Sigmoid colon (tissue), 7 donors: ENCODE data around the gene MRPL18. TPM values are rescaled to one million over a fixed set of nuclear protein-coding genes. Genes with fewer than 3 reads are reported as not detected.
"Not testable (repeated sequence)": the region's sequence is repeated elsewhere in the genome, so short reads cannot be mapped to it uniquely, and the experiment has no call there.

Experiments
- DNase-seq: peaks from one replicate; pipeline ENCODE4 v3.0.0-alpha.2; 2019
- H3K27ac ChIP-seq, 4 donors: fragments of 200-600 bp; sonication (generic); one replicate each; pipeline ENCODE4 v1.5.1; 2016 to 2019; ENCODE audit warnings: mild to moderate bottlenecking in 1 of 4
- H3K27me3 ChIP-seq, 3 donors: fragments of 200-600 bp; sonication (generic); one replicate each; pipeline ENCODE4 v1.5.1; 2019; ENCODE audit warnings: mild to moderate bottlenecking in 1 of 3
- H3K36me3 ChIP-seq, 4 donors: fragments of 200-600 bp; sonication (generic); one replicate each; pipeline ENCODE4 v1.5.1; 2016 to 2019
- H3K4me1 ChIP-seq, 4 donors: fragments of 200-600 bp; sonication (generic); one replicate each; pipeline ENCODE4 v1.5.1; 2017 to 2019
- H3K4me3 ChIP-seq, 4 donors: fragments of 200-600 bp; sonication (generic); one replicate each; pipeline ENCODE4 v1.5.1; 2017 to 2019; ENCODE audit warnings: mild to moderate bottlenecking in 2 of 4, moderate library complexity in 1 of 4
- H3K9me3 ChIP-seq, 4 donors: fragments of 200-600 bp in 3 of 4; sonication (generic) in 3 of 4; one replicate each; pipeline versions ENCODE4 v1.5.1 to v1.6.1; 2013 to 2019
- EP300 ChIP-seq, 4 donors: sonication (generic); formaldehyde crosslinking; IDR thresholded peaks; one replicate each; pipeline ENCODE4 v1.6.1; 2017; ENCODE audit warnings: antibody characterized with exemption in 4 of 4
- POLR2A ChIP-seq, 2 donors: fragments of 450-650 bp; IDR thresholded peaks; one replicate each; pipeline ENCODE4 v1.6.1; 2016; ENCODE audit warnings: antibody characterized with exemption in 2 of 2, mild to moderate bottlenecking in 2 of 2, moderate library complexity in 2 of 2
- POLR2AphosphoS5 ChIP-seq, 4 donors: sonication (generic); formaldehyde crosslinking; IDR thresholded peaks; one replicate each; pipeline ENCODE4 v1.6.1; 2017; ENCODE audit warnings: antibody characterized with exemption in 4 of 4
- WGBS, 2 donors: extraction: QIAGEN DNeasy Blood & Tissue Kit; methylation state at CpG; one replicate each; pipeline ENCODE4 v1.1.7; 2013; 5-methylcytosine and 5-hydroxymethylcytosine counted together
- intact Hi-C: fragments of 100-400 bp; cut with DNase I; formaldehyde crosslinking; loops from one replicate; pipeline ENCODE4 v1.15.1; 2023
- polyA plus RNA-seq, 3 donors: library from polyadenylated mRNA; stranded (reverse); fragments of 200-250 nt; gene quantifications; one replicate each; pipeline ENCODE4 v1.2.3, GENCODE V29; 2013
- total RNA-seq, 4 donors: library from RNA; depleted of rRNA; stranded (reverse); fragments of >200 nt; gene quantifications; one replicate each; pipeline ENCODE4 v1.1.0, GENCODE V29; 2016
- TF ChIP-seq, protein P1 (sequence below), 4 experiments: fragments of 450-650 bp in 3 of 4; fragments of 200-600 bp in 1 of 4; IDR thresholded peaks; one replicate each; pipeline ENCODE4 v1.5.1; 2016 to 2019; ENCODE audit warnings: antibody characterized with exemption in 4 of 4, mild to moderate bottlenecking in 3 of 4, moderate library complexity in 2 of 4
- donor health status: healthy with polysubstance abuse.
- donor health status: Bipolar disorder and iron deficiency.
- donor health status: healthy.

MRPL18 gene
- total RNA-seq (100 to 1,000 TPM in 1 of 4 donors, 10 to 100 TPM in 3; 61.6 to 115 (median 86.3) TPM), polyA plus RNA-seq (10 to 100 TPM; 84.7 to 96.1 (median 92.0) TPM)

DNA sequence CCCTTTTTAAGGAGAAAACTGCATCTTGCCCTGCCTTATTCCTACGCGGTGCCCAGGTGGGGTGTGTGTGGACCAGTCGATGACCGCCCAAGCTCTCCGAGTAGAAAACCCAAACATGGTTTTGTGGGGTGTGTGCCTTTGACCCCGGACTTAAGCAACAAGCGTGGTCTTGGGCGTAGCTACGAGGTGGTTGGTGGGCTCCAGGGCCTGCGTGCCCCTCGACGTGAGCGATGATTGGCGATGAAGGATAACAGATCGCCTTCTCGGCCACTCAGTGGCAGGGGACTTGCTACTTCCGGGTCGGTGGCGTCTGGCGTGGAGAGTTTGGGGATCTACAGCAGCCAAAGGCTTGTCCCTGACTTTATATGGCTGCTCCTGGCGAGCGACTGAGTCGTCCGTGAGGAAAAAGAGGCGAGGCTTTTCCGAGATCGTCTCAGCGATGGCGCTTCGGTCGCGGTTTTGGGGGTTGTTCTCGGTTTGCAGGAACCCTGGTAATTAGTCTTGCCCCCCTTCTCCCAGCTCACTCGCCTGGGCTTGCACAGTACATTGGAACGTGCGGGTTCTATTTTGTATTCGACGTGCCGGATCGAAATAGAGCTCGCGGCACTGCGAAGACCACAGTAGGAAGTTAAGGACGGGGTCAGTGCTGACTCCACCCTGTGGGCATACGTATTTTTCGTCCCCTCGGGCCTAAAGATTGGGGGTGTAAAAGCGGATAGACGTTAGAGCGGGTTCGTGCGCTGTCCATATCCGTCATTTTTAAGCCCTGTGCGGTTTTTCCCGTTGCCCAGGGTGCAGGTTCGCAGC lies at the start of gene MRPL18:
MRPL18 (plus strand) TSS at position 319 of the 807 bp plus-strand sequence; CDS start at position 440, 121 bp downstream.
- Histone ChIP-seq H3K4me3 (peak within 1 kb of the TSS; percentile 86 to 97 (median 96)), H3K9me3 (no peaks in the 10 kb centered on the region), H3K36me3 (peaks cover 14 to 42% (median 19%) of the 10 kb centered on the region in 4 donors), H3K27ac (peak within 1 kb of the TSS; percentile 96 to 99 (median 98)), H3K27me3 (no peaks in the 10 kb centered on the region), H3K4me1 (peaks cover 0 to 67% (median 50%) of the 10 kb centered on the region in 4 donors)
- DNase-seq: peak; percentile 99
- intact Hi-C loops: loop anchor here (2.0 kb wide), 2 partner anchors 178 to 240 kb away; partner anchors contain the start of gene IGF2R
- 0% methylated on average over 56 of the region's 56 CpGs for WGBS, 2 donors
- peak; percentile 82 to 91 (median 88) for TF ChIP-seq POLR2AphosphoS5 (IDR thresholded peaks at IDR 0.05)
- TF ChIP-seq, protein P1, sequence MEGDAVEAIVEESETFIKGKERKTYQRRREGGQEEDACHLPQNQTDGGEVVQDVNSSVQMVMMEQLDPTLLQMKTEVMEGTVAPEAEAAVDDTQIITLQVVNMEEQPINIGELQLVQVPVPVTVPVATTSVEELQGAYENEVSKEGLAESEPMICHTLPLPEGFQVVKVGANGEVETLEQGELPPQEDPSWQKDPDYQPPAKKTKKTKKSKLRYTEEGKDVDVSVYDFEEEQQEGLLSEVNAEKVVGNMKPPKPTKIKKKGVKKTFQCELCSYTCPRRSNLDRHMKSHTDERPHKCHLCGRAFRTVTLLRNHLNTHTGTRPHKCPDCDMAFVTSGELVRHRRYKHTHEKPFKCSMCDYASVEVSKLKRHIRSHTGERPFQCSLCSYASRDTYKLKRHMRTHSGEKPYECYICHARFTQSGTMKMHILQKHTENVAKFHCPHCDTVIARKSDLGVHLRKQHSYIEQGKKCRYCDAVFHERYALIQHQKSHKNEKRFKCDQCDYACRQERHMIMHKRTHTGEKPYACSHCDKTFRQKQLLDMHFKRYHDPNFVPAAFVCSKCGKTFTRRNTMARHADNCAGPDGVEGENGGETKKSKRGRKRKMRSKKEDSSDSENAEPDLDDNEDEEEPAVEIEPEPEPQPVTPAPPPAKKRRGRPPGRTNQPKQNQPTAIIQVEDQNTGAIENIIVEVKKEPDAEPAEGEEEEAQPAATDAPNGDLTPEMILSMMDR (IDR thresholded peaks at IDR 0.05): no peak
- TF ChIP-seq EP300 (IDR thresholded peaks at IDR 0.05): no peak
- peak; percentile 58 to 65 for TF ChIP-seq POLR2A (IDR thresholded peaks at IDR 0.05)

DNA sequence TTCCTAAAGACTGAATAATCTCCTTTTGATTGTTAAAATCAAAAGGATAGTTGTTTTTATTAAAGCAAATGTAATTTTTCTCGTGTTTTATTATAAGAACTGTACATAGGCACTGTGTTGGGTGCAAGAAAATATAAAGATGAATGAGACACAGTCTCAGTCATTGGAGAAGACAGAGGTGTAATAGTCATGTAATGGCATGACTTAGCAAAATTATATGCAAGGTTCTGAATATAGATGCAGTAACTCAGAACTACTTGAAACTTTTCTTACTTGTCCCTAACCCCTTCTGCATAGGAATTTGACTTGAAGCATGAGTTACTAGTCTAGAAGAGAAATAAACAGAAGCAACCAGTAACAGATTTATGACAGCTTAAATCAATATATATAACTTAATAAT lies 48.1 kb upstream of the MRPL18 start:
- no peak for DNase-seq
- Histone ChIP-seq H3K4me3 (no peak overlapping the region), H3K27me3 (no peaks in the 10 kb centered on the region), H3K9me3 (no peaks in the 10 kb centered on the region), H3K36me3 (peaks cover 27 to 88% (median 61%) of the 10 kb centered on the region in 4 donors), H3K27ac (no peak overlapping the region), H3K4me1 (peaks cover 0 to 33% (median 4%) of the 10 kb centered on the region in 4 donors)
- intact Hi-C loops: no loop called here
- TF ChIP-seq POLR2A (IDR thresholded peaks at IDR 0.05): no peak
- no peak for TF ChIP-seq EP300 (IDR thresholded peaks at IDR 0.05)
- TF ChIP-seq, protein P1 (IDR thresholded peaks at IDR 0.05): no peak
- TF ChIP-seq POLR2AphosphoS5 (IDR thresholded peaks at IDR 0.05): no peak
- 62 to 91% methylated on average over 1 of the region's 1 CpG for WGBS, 2 donors

DNA sequence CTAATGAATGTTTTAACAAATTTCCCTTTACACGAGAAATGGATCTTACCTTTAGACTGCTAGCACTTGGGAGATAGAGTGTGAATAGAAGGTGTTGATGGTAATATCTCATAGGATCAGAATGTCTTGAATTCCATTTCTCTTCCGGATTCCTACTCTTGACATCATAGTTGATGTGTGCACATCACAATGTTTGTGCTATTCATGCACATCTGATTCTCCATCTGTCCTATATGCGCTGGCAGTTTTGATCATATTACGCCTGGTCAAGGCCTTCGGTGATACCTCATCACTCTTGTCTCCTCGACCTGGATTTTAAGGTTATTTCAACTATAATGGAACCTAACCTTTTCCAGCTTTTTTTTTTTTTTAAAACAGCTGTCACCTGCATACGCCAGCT lies 45.2 kb upstream of the MRPL18 start:
- TF ChIP-seq EP300 (IDR thresholded peaks at IDR 0.05): no peak
- TF ChIP-seq, protein P1 (IDR thresholded peaks at IDR 0.05): no peak
- TF ChIP-seq POLR2A (IDR thresholded peaks at IDR 0.05): no peak
- TF ChIP-seq POLR2AphosphoS5 (IDR thresholded peaks at IDR 0.05): no peak
- Histone ChIP-seq H3K36me3 (peaks cover 24 to 98% (median 70%) of the 10 kb centered on the region in 4 donors), H3K4me1 (peaks cover 0 to 10% (median 0%) of the 10 kb centered on the region in 4 donors), H3K27me3 (no peaks in the 10 kb centered on the region), H3K27ac (no peak overlapping the region), H3K4me3 (no peak overlapping the region), H3K9me3 (no peaks in the 10 kb centered on the region)
- DNase-seq: no peak
- intact Hi-C loops: no loop called here
- WGBS, 2 donors: 81 to 88% methylated on average over 7 of the region's 7 CpGs

DNA sequence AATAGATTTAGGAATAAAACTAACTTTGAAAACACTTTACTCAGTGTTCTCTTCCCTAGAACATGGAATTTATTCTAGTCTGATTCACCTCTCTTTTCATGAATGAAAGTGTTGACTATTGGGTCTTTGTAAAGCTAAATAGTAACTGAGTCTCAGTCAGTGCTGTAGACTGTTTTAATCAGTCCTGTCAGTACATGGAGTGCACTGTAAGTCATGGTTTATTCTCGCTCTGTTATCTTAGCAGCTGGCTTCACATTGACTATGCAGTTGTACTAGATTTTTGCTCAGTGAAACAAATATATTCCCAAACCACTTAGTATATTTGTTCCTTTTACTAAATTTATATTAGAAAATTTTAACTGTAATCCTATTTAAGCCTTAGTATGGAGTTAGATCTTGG lies 43.5 kb upstream of the MRPL18 start:
- Histone ChIP-seq H3K9me3 (no peaks in the 10 kb centered on the region), H3K4me1 (no peaks in the 10 kb centered on the region), H3K4me3 (no peak overlapping the region), H3K36me3 (peaks cover 21 to 100% (median 68%) of the 10 kb centered on the region in 4 donors), H3K27me3 (no peaks in the 10 kb centered on the region), H3K27ac (no peak overlapping the region)
- 88 to 93% methylated on average over 1 of the region's 1 CpG for WGBS, 2 donors
- TF ChIP-seq POLR2AphosphoS5 (IDR thresholded peaks at IDR 0.05) (no peak), EP300 (IDR thresholded peaks at IDR 0.05) (no peak), POLR2A (IDR thresholded peaks at IDR 0.05) (no peak)
- TF ChIP-seq, protein P1 (IDR thresholded peaks at IDR 0.05): no peak
- no peak for DNase-seq
- intact Hi-C loops: no loop called here

DNA sequence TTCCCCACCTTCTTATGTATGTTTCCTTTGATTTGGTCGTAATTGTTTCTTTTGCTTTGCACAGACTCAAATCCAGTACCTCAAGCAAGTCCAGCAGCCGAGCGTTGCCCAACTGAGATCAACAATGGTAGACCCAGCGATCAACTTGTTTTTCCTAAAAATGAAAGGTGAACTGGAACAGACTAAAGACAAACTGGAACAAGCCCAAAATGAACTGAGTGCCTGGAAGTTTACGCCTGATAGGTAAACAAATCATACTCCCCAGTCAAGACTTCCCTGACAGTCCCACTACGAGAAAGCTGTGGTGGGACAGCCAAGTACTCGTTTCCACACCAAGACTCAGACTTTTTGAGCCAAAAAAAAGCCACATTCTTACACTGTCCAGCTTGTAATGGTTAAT lies 42.1 kb upstream of the MRPL18 start:
- 76 to 83% methylated on average over 7 of the region's 7 CpGs for WGBS, 2 donors
- H3K36me3 ChIP-seq: peaks cover 17 to 100% (median 61%) of the 10 kb centered on the region in 4 donors
- H3K4me3 ChIP-seq, H3K27me3 ChIP-seq, H3K9me3 ChIP-seq, H3K27ac ChIP-seq, H3K4me1 ChIP-seq, DNase-seq, intact Hi-C loops: not testable (repeated sequence)
